ENCODE results near the gene RRAGD.
"Not testable (repeated sequence)": the region's sequence is repeated elsewhere in the genome, so short reads cannot be mapped to it uniquely, and the experiment has no call there.

Gene RRAGD

DNA sequence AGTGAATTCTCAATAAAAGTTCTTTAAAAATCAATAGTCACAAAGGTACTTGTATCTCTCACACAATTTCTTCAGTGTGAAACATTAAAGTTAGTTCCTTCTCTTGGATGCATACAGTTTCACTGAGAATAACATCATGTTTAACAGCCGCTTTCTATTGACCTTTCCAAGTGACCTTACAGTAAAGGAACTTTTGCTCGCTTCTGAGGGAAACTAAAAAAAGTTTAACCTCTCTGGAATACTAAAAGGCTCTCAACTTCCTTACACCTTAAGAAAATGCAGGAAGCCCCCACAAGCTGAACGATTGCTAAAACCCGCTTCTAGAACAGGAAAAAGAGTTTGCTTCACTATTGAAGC is 1.3 kb downstream of the RRAGD start:
- no peak for DNase-seq

DNA sequence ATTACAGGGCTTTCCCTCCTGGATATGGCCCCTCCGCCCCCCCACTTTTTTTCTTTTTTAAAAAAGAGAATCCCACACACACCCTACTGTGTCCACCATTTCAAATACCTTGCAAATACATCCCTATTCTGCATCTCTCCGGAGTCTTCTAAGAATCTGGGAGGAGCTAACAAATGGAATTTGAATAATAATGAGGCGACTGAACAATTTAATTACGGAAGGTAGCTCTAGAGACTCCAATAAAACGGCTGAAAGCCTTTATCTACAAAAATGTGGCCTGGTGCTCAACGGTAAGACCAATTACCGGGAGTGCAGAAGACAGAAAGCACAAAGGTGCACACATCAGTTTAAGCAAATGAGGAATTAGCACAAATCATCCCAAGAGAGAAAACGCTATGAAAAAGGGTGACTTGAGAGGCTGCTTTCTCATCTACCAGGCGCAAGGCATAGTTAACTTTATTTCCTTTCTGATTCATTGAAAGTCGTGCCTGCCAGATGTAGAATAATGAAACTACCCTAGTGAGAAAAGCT is 1.8 kb downstream of the RRAGD start:
- DNase-seq: no peak

DNA sequence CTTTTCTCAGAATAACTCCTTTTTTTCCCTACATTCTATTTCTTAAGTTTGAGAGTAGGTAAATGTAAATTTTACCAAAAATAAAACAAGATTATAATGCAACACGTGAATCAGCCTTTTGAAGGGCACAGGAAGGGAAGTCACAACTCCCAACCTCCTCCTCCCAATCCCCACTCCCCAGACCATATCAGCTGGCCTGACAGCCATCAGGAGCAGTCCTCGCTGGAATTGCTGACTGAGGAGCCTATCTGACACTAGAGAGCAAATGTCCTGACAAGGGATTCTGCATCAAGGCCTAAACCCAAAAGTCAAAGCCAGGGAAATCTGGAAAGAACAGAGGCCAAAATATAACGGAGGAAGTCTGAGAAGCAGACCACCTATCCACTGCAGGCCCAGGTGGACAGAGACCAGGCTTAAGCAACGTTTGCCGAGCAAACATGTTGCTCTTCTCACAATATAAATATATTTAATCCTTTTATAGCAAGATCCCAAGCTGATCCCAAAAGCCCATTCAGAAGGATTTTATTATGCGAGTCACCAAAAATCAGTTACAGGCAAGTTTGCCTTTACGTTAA is 2.5 kb downstream of the RRAGD start:
- no peak for DNase-seq

DNA sequence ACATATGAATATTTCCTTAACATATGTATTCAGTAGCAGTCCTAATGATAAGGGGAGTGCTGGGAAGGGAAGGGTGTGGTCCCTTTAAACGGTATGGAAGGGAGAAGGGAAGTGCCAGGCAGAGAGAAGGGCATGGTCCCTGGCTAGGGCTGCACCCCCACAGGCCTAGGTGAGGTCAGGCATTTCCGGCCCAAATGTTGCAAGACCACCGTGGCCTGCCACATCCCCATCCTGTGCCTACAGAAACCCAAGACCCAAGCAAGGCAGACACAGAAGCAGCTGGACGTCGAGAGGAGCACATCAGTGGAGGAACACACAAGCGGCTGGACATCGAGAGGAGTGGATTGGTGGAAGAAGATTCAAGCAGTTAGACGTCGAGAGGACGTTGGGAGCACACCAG is 5.9 kb downstream of the RRAGD start:
- DNase-seq: no peak

DNA sequence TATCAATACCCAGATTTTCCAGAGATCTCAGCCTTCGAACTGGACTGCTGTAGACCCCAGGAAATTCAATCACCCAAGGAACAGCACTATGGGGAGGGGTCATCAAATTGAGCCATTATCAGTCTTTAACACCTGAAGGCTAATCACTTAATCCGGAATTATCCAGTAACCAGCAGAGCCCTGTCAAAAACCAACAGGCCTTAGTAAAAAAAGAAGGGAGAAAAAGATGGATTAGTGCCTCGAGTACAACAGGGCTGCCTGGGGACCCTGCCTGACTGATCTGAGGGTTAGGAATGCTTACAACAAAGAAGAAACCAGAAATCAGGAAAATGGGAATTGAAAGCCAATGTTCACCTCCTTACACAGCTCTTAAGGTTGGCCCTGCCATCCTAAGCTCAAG is 7.6 kb downstream of the RRAGD start:
- DNase-seq: no peak

DNA sequence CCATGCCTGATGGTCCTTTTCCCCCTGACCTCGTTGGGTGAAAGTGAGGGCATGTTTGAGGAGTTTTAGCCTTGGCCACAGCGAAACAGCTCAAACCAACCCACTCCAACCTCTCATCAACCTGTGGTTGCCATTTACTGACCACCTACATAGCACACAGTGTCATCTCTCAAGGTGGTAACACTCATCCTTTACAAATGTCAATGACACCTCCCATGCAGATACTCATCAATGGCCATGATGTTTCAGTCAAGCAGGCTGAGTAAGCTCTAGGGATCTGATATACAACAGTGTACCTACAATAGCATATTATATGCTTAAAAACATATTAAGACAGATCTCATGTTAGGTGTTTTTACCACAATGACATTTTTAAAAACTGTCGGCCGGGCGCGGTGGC is 9.3 kb downstream of the RRAGD start:
- DNase-seq: no peak

DNA sequence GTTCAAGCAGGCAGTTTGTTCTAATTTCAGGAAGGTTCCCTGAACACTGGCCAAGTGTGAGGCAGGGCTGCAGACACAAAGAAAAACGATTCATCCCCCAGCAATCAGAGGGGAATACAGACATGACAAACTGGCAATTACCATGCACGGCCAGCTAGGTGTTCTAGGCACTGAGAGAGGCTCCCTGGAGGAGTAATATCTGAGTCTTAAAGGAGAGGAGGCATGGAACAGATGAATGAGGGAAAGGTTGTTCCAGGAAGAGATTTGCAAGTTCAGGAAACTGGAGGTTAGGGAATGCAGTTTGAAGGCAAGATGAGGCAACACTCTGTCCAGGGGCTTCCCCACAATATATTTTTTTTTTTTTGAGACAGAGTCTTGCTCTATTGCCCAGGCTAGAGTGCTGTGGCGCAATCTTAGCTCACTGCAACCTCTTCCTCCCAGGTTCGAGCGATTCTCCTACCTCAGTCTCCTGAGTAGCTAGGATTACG is 11.1 kb downstream of the RRAGD start:
- no peak for DNase-seq

DNA sequence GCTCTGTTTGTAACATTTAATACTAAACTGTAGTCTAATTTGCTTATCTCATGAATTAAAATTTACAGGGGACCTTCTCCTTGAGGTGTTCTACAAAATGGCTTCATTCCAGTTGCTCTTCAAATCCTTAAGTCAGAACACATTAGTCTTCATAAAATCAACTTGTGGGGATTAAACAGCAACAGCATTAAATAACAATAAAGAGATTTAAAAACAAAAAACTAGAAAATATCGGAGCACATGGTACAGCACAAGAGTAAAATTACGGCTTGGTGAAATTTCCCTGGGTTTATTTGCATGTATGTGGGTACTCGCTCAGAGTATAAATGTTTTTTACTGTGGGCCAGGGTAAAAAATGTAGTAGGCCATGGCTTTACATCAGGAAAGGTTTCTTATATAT is 12.0 kb downstream of the RRAGD start:
- no peak for DNase-seq

DNA sequence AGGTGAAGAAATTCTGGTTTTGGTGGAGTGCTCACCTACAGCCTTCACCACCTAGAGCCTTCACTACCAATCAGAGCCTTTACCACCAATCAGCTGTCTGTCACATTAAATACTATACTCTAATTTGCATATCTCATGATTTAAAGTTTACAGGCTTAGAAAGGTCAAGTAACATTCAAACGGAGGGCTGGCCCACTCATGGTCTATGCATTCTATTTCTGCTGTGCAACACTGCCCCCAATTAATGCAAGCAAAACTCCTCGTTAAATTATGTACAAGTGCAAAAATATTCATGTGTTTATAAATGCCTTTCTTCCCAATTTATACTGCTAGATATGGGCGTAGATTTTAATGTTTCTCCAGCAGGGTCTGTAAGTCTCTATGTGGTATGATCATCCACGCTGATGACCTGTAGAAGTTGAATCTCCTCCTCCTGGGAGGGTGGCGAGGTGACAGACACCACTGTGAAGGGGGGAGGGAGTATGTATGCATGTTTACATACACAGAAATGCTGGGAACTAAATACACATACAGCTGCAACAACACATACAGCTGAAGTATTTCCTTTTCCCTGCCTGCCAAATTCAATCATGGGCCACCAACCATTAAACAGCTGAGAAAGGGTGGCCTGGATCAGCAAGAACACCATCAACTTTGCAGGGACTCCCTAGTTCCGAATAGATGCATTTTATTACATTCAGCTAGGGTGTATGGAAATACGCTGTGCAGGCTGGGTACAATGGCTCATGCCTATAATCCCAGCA is 13.1 kb downstream of the RRAGD start:
- DNase-seq: no peak

DNA sequence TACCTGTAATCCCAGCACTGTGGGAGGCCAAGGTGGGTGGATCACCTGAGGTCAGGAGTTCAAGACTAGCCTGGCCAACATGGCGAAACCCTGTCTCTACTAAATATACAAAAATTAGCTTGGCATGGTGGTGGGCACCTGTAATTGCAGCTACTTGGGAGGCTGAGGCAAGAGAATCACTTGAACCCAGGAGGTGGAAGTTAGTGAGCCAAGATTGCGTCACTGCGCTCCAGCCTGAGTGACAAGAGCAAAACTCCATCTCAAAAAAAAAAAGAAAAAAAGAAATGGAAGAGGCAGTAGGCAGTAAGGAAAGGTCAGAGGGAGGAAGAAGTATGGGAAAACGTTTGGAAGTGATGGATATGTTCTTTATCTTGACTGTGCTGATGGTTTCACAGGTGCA is 14.2 kb downstream of the RRAGD start:
- DNase-seq: not testable (repeated sequence)

DNA sequence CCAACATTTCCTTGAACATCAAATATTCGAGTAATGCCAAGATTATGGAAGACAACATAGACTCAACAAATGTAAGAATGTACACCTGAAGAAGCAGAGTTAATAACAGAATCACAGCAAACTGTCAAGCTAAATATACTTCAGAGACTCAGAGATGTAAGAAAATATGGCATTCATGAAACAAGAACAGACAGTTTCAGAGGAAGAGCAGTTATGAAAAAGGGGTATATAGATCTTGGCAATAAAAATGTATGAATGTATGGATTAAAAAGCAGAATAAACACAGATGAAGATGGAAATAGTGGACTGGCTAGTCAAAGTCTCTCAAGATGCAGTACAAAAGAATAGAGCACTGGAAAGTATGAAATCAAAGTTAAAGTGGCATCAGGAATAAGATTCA is 18.4 kb downstream of the RRAGD start:
- no peak for DNase-seq

DNA sequence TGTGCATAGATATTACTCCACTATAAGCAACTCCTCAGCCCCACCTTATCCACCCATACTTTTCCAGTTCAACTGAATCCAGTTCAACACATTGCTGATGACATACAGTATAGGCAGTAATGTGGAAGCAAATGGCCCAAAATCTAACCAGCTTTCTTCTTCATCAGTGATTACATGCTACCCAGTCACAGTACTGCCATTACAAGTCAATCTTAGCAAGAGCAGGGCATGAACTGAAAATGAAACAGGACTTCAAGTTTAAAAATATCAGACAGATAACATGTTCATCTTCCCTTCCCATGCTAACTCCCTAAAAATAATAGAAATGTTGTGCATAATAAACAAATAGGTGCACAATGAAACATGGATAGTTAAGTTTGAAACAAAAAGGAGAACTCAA is 19.2 kb downstream of the RRAGD start:
- no peak for DNase-seq

DNA sequence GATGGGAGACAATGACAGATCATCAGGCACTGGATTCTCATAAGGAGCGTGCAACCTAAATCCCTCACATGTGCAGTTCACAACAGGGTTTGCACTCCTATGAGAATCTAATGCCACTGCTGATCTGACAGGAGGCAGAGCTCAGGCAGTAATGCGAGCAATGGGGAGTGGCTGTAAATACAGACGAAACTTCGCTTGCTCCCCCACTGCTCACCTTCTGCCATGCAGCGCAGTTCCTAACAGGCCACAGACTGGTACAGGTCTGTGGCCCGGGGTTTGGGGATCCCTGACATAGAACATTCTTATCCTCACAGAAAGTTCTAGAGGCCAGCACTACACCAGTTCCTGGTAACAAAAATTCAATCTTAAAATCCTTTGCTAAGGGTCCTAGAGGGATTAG is 23.2 kb downstream of the RRAGD start:
- no peak for DNase-seq

DNA sequence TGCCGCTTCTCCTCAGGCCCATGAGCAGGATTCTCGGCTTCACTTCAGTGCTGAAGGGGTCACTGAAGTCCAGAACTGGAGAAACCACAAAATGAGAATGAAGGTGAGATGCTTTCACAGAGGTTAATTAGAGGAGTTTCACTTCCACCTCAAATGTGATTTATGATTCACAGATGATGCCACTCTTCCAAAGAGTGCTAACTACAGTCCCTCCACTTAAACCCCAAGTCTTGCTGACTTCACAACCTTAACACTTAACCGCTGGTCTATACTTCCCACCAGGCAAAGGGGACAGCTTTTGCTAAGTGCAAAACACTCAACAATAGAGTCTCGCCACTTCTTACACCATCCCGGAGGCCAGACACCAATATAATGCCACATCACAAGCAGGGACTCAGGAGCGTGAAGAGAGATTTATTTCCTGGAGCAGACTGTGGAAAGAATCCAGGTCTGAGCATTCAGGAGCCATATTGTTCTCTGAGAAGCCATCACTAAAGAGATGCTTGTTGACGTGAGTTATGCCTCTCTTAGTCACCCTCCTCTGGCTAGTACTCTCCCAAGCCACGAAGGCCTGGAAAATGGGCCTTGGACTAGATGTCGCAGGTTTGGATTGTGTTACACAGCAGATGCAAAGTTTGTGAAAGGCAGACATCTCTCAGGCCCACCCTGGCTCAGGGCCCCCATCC is 24.4 kb downstream of the RRAGD start:
- DNase-seq: no peak

DNA sequence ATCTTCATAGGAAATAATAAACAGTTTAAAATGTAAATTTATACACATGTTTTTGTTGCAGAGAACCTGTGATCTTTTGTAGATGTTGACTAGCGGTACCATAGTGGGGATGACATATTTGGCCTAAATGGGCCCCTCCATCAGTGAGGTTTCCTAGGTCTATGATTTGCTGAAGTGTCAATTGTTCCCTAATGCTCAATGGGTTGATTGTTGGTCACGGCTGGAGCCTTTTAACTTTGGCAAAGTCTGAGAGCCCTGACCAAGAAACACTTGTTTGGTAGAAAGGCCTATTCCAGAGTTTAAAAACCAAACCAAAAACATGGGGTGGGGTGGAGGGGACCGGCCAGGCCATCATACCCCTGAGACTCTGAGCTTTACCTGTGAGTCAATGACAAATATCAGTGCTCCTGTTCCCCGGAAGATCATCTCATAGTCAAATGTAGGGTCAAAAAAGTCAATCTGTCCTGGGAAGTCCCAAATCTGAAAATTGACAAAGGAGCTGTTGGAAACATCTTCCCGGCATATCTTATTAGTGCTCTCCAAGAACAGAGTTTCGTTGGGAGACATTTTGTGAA is 25.1 kb downstream of the RRAGD start:
- no peak for DNase-seq

DNA sequence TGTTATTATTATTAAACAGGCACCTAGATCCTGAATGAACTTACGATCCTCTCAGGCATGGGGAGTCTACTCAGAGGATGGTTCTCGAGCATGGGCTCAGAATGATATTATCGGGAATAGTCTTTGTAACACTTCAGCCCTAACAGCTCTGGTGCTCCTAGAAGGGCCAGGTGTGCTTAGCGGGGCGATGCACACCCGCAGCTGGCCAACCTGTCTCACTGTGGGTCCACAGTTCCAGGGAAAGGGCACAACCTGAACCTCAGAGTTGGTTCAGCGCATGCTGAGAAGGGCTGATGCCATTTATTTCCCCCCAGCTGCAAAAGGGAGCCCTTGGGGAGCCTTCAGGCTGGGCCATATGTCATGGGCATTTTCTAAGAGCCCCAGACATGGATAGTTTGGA is 26.2 kb downstream of the RRAGD start:
- no peak for DNase-seq

DNA sequence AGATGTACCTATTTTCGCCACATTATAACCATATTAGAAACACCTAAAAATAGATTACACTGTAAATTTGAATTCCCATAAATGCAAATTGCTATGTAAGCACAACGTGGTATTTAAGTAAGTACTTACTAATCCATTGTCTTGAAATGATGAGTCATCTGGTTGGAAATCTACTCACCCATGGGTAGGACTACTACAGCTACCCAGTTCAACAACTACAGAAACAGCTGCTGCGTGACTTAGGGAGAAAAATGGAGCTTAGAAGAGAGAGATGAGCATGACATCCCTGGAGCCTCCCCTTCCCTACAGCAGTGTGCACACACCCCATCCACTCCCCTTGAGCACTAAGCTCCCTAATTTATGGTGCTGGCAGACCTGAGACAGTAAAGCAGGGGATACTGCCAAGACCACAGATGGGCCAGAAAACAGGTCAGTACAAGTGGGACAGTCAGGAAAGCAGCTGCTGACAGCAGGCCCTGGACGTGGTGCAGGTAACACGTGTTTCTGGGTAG is 26.9 kb downstream of the RRAGD start:
- peak; percentile 66 for DNase-seq

DNA sequence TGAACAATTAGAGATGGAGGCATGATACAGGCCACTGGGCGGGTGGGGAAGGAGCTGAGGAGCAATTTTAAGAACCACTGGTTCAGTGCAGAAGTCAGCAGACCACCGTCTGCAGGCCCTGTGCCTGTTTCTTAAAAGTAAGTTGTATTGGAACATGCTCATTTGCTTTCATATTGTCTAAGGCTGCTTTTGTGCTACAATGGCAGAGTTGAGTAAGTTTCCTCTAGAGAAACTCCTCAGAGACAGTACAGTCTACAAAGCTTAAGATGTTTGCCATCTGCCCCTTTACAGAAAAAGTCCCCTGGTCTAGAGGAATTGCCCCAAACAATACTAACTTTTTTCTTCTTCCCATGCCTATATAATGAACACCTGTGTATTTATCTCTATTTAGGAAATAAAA is 31.0 kb downstream of the RRAGD start:
- no peak for DNase-seq

DNA sequence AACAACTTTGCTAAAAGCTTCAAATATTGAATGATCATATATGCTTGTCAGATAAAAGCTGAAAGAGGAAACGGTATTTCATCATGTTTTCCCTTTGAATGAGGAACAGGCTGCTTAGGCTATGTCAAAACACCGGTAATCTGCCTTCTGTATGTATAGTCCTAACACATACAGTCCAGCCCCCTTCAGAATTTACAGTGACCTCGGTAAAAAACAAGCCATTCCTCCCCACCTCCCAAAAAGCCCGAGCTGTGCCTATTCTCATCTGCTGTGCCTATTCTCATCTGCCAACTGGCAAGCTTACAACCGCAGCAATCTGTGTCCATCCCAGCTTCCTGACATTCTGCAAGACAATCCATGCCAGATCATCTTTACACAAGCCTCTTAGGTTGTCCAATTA is 32.8 kb downstream of the RRAGD start:
- no peak for DNase-seq

DNA sequence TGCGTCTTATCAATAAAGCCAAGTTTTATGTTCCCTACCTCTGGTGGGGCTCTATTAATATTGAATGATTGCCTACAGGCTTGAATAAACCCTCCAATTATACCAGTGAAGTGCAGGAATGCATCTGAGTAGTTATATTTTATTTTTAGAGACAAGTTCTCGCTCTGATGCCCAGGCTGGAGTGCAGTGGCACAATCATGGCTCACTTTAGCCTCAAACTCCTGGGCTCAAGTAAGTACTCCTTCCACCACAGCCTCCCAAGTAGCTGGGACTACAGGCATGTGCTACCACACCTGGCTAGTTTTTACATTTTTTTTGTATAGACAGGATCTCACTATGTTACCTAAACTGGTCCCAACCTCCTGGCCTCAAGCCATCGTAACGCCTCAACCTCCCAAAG is 33.4 kb downstream of the RRAGD start:
- DNase-seq: no peak

DNA sequence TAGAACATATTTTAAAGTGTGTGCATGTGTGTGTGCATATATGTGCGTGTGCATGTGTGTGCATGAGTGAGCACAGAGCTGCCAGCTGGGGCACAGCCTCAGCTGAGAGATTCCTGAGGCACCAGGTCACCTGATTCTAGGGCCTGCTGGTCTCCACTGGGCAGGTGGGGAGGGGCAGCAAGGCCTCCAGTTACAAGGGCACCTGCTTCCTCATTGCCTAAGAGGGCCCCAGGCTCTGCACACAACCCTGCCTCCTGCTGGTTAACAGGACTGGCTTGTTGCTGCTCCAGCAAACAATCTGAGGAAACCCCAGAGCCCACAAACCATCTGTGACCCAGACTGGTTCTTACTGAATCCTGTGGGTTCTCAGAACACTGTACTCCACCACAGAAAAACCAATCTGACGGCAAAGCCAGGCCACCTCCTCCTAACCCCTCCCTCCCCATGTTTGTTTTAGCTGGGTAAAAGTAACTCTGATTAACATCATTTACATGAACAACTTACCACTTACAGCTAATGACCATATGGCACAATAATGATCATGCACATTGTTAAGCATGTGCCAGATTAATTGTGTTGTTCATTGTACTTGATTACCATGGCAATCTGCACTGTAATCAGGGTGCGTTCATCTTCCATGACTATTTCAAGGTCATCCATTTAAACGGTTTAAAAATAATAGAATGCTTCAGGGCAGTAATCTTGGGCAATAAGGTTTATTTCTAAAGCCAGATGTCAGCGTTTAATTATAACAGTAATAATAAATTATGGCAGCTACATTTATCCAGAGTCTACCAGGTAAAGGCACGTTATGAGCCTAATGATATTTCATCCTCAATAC is 36.4 kb downstream of the RRAGD start:
- peak; percentile 35 for DNase-seq

DNA sequence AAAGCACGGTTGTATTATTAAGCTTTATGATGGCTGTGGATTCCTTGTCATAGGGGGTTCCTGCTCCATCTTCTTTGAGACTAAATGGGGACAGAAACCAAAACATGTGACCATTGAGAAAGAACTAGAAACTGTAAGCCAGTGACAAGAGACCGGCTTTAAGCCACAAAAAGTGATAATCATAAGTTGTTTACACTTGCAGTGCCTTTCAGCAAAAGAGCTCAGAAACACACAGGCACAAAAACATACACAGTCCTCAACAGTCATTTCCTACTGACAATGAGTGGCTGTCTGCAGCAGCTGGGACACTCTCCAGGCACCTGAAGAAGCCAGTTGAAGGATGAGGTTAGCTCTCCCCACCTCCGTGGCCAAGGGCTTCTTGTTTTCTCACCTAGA is 39.6 kb downstream of the RRAGD start:
- no peak for DNase-seq
